HG03108 (cell line): ENCODE data around the gene ZNF705A.
"Not testable (repeated sequence)": the region's sequence is repeated elsewhere in the genome, so short reads cannot be mapped to it uniquely, and the experiment has no call there.

Source experiments
- ATAC-seq: cut with Tn5 transposase; IDR thresholded peaks from one replicate; pipeline ENCODE4 v1.9.1; 2021; ENCODE audit warnings: moderate library complexity; ENCODE audit not compliant: unreplicated experiment

Gene ZNF705A

GRCh38 chr12:8183346-8183745 is 26.5 kb downstream of the ZNF705A start:
- ATAC-seq: not testable (repeated sequence)

- not testable (repeated sequence) for ATAC-seq
Measured at GRCh38 chr12:8184206-8184605, 27.4 kb downstream of the ZNF705A start.

GRCh38 chr12:8188088-8188487 is 31.3 kb downstream of the ZNF705A start:
- not testable (repeated sequence) for ATAC-seq

- not testable (repeated sequence) for ATAC-seq
Measured at GRCh38 chr12:8197685-8198308, 41.0 kb downstream of the ZNF705A start.

GRCh38 chr12:8218711-8219382 is 62.0 kb downstream of the ZNF705A start:
- ATAC-seq: not testable (repeated sequence)

GRCh38 chr12:8221375-8221774 is 64.6 kb downstream of the ZNF705A start:
- not testable (repeated sequence) for ATAC-seq

GRCh38 chr12:8221844-8222243 is 65.0 kb downstream of the ZNF705A start:
- ATAC-seq: not testable (repeated sequence)

- ATAC-seq: not testable (repeated sequence)
Measured at GRCh38 chr12:8222303-8222702, 65.5 kb downstream of the ZNF705A start.

- not testable (repeated sequence) for ATAC-seq
Measured at GRCh38 chr12:8223646-8224045, 66.8 kb downstream of the ZNF705A start.

GRCh38 chr12:8224782-8225181 is 68.0 kb downstream of the ZNF705A start:
- not testable (repeated sequence) for ATAC-seq

- ATAC-seq: no peak
Measured at GRCh38 chr12:8226355-8226754, 69.5 kb downstream of the ZNF705A start.

GRCh38 chr12:8226992-8227731 is 70.3 kb downstream of the ZNF705A start, which contains the start of gene FAM90A1:
FAM90A1 (minus strand) TSS chr12:8227618; CDS start chr12:8224832, 2,786 bp downstream.
- not testable (repeated sequence) for ATAC-seq

- ATAC-seq: not testable (repeated sequence)
Measured at GRCh38 chr12:8227732-8228077, 70.9 kb downstream of the ZNF705A start.

GRCh38 chr12:8228607-8229006 is 71.8 kb downstream of the ZNF705A start:
- ATAC-seq: not testable (repeated sequence)

- ATAC-seq: not testable (repeated sequence)
Measured at GRCh38 chr12:8229486-8229885, 72.7 kb downstream of the ZNF705A start.
